Vagina (tissue), 2 donors: ENCODE results near the gene PNMA8C.

Experiments used
- CTCF ChIP-seq, 3 experiments: fragments of 450-650 bp in 2 of 3; fragments of 200-600 bp in 1 of 3; sonication (generic) in 1 of 3; IDR thresholded peaks; one replicate each; pipeline ENCODE4 v1.5.1; 2017 to 2019; ENCODE audit warnings: antibody characterized with exemption in 3 of 3, mild to moderate bottlenecking in 2 of 3, moderate library complexity in 2 of 3
- POLR2A ChIP-seq, 2 donors: fragments of 450-650 bp; IDR thresholded peaks; one replicate each; pipeline ENCODE4 v1.6.1; 2017; ENCODE audit warnings: antibody characterized with exemption in 2 of 2, mild to moderate bottlenecking in 2 of 2, moderate library complexity in 2 of 2

GRCh38 chr19:46451352-46451751 lies 22.6 kb upstream of the PNMA8C start:
- TF ChIP-seq CTCF (IDR thresholded peaks at IDR 0.05) (no peak), POLR2A (IDR thresholded peaks at IDR 0.05) (no peak)
